GM18858 (cell line): ENCODE measurements around the gene SH3TC2.

ENCODE experiments used
- ATAC-seq: cut with Tn5 transposase; IDR thresholded peaks from one replicate; pipeline ENCODE4 v1.9.1; 2021; ENCODE audit not compliant: unreplicated experiment

The SH3TC2 gene

GRCh38 chr5:148974642-148975327 is 88.1 kb downstream of the SH3TC2 start:
- ATAC-seq = no peak

- no peak for ATAC-seq
Measured at GRCh38 chr5:148973455-148973854, 89.4 kb downstream of the SH3TC2 start.

- no peak for ATAC-seq
Measured at GRCh38 chr5:148972974-148973374, 89.9 kb downstream of the SH3TC2 start.

GRCh38 chr5:148972396-148972795 is 90.5 kb downstream of the SH3TC2 start:
- ATAC-seq = no peak

GRCh38 chr5:148970876-148971275 is 92.0 kb downstream of the SH3TC2 start:
- ATAC-seq = no peak

- ATAC-seq = no peak
Measured at GRCh38 chr5:148970228-148970627, 92.6 kb downstream of the SH3TC2 start.

- no peak for ATAC-seq
Measured at GRCh38 chr5:148969291-148969690, 93.6 kb downstream of the SH3TC2 start.

GRCh38 chr5:148968311-148968710 is 94.6 kb downstream of the SH3TC2 start:
- ATAC-seq = no peak

- no peak for ATAC-seq
Measured at GRCh38 chr5:148967783-148968182, 95.1 kb downstream of the SH3TC2 start.

- no peak for ATAC-seq
Measured at GRCh38 chr5:148966938-148967337, 95.9 kb downstream of the SH3TC2 start.

GRCh38 chr5:148966348-148966747 is 96.5 kb downstream of the SH3TC2 start:
- ATAC-seq = no peak

GRCh38 chr5:148965511-148966265 is 97.2 kb downstream of the SH3TC2 start:
- ATAC-seq = no peak

- ATAC-seq = no peak
Measured at GRCh38 chr5:148963664-148964063, 99.2 kb downstream of the SH3TC2 start.

- ATAC-seq = no peak
Measured at GRCh38 chr5:148962761-148963324, 100.0 kb downstream of the SH3TC2 start.

- ATAC-seq = no peak
Measured at GRCh38 chr5:148962200-148962550, 100.7 kb downstream of the SH3TC2 start.

- no peak for ATAC-seq
Measured at GRCh38 chr5:148961261-148962199, 101.3 kb downstream of the SH3TC2 start.

GRCh38 chr5:148960070-148960769 is 102.6 kb downstream of the SH3TC2 start:
- no peak for ATAC-seq

- no peak for ATAC-seq
Measured at GRCh38 chr5:148957591-148958202, 105.2 kb downstream of the SH3TC2 start.

- ATAC-seq = no peak
Measured at GRCh38 chr5:148956477-148957385, 106.1 kb downstream of the SH3TC2 start.
